Body of pancreas (tissue), 4 donors: ENCODE results near the gene LDB2.

Experiments
- CTCF ChIP-seq, 7 experiments: fragments of 450-650 bp in 4 of 7; fragments of 200-600 bp in 3 of 7; sonication (generic) in 3 of 7; IDR thresholded peaks; one replicate each; pipeline ENCODE4 v1.5.1; 2016 to 2019; ENCODE audit warnings: antibody characterized with exemption in 7 of 7
- POLR2A ChIP-seq, 3 donors: fragments of 450-650 bp; IDR thresholded peaks; one replicate each; pipeline ENCODE4 v1.6.1; 2016; ENCODE audit warnings: antibody characterized with exemption in 3 of 3, mild to moderate bottlenecking in 2 of 3

- TF ChIP-seq CTCF (IDR thresholded peaks at IDR 0.05) (no peak), POLR2A (IDR thresholded peaks at IDR 0.05) (no peak)
These were observed 194.0 kb downstream of the LDB2 start for GRCh38 chr4:16704489-16704888.
